HS-27A (cell line): ENCODE results near the gene PSD.
"Not testable (repeated sequence)": the region's sequence is repeated elsewhere in the genome, so short reads cannot be mapped to it uniquely, and the experiment has no call there.

Experiments used
- DNase-seq: peaks from one replicate; pipeline ENCODE4 v3.0.0-alpha.2; 2012; ENCODE audit warnings: low read depth, missing footprints

PSD gene

GRCh38 chr10:102418622-102419268, at the start of gene PSD:
Gene PSD, minus strand, starts transcription at chr10:102418785. Its CDS starts 1,747 bp downstream, at chr10:102417038.
- no peak for DNase-seq

- DNase-seq = no peak
Measured at GRCh38 chr10:102467971-102468438, 49.4 kb upstream of the PSD start.

- DNase-seq = no peak
Measured at GRCh38 chr10:102467318-102467717, 48.7 kb upstream of the PSD start.

- no peak for DNase-seq
Measured at GRCh38 chr10:102465466-102465865, 46.9 kb upstream of the PSD start.

GRCh38 chr10:102463983-102464382, 45.4 kb upstream of the PSD start:
- no peak for DNase-seq

- no peak for DNase-seq
Measured at GRCh38 chr10:102462512-102463054, 44.0 kb upstream of the PSD start.

GRCh38 chr10:102461187-102462054, 42.8 kb upstream of the PSD start:
- DNase-seq = no peak

- DNase-seq = no peak
Measured at GRCh38 chr10:102460836-102461186, 42.2 kb upstream of the PSD start.

GRCh38 chr10:102458656-102459055, 40.1 kb upstream of the PSD start:
- DNase-seq = no peak

GRCh38 chr10:102457591-102458150, 39.1 kb upstream of the PSD start:
- no peak for DNase-seq

- DNase-seq = no peak
Measured at GRCh38 chr10:102455893-102456471, 37.4 kb upstream of the PSD start.

- DNase-seq = not testable (repeated sequence)
Measured at GRCh38 chr10:102454662-102455487, 36.3 kb upstream of the PSD start.

- DNase-seq = no peak
Measured at GRCh38 chr10:102453502-102453901, 34.9 kb upstream of the PSD start.

- DNase-seq = no peak
Measured at GRCh38 chr10:102452672-102453340, 34.2 kb upstream of the PSD start.

GRCh38 chr10:102451105-102451969, 32.8 kb upstream of the PSD start, which contains the start of gene C10orf95:
Gene C10orf95, minus strand, starts transcription at chr10:102451543. Its CDS starts 450 bp downstream, at chr10:102451093.
- no peak for DNase-seq

GRCh38 chr10:102450374-102451104, 32.0 kb upstream of the PSD start:
- no peak for DNase-seq

GRCh38 chr10:102450124-102450373, 31.5 kb upstream of the PSD start:
- no peak for DNase-seq

- DNase-seq = no peak
Measured at GRCh38 chr10:102449321-102450123, 30.9 kb upstream of the PSD start.

GRCh38 chr10:102444851-102445250, 26.3 kb upstream of the PSD start:
- no peak for DNase-seq
